ENCODE data around the gene SGK1.
"Not testable (repeated sequence)": the region's sequence is repeated elsewhere in the genome, so short reads cannot be mapped to it uniquely, and the experiment has no call there.

DNA sequence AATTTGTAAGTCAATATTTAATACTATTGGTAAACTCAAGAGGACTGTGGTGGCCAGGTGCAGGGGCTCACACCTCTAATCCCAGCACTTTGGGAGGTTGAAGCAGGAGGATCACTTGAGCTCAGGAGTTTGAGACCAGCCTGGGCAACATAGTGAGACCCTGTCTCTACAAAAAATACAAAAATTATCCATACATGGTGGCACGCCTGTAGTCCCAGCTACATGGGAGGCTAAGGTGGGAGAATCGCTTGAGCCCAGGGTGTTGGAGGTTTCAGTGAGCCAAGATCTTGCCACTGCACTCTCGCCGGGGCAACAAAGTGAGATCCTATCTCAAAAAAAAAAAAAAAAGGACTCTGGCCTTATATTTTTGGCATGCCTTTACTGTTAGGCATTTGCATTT, 137.4 kb downstream of the SGK1 start:
- TF ChIP-seq CTCF (IDR thresholded peaks at IDR 0.05; ENCODE audit: low read depth, low read length); EZH2phosphoT487 (IDR thresholded peaks at IDR 0.05; ENCODE audit: low read depth): not testable (repeated sequence)
